Kidney (tissue), 14 donors: ENCODE measurements around the gene IMPACT. TPM values are rescaled to one million over a fixed set of nuclear protein-coding genes. Genes with fewer than 3 reads are reported as not detected.

Experiments used
- DNase-seq, 5 donors: peaks; one replicate each; pipeline ENCODE4 v3.0.0-alpha.2; 2013 to 2020
- FAIRE-seq: peaks from 2 replicates; lab custom pipeline; 2012; peaks lifted over from hg19 to GRCh38; lab: Jason Lieb, UNC
- H3K27ac ChIP-seq, 2 donors: one replicate each; pipeline ENCODE4 v1.7.0; 2013; ENCODE audit warnings: low read depth in 2 of 2, low read length in 2 of 2, inconsistent platforms in 1 of 2
- H3K27me3 ChIP-seq: one replicate; pipeline ENCODE4 v1.7.1; 2013; ENCODE audit warnings: low read length, inconsistent platforms; ENCODE audit not compliant: control insufficient read depth, insufficient read depth
- H3K36me3 ChIP-seq, 3 donors: one replicate each; pipeline versions ENCODE4 v1.7.0 to v1.7.1; 2013; ENCODE audit warnings: low read length in 3 of 3, control low read depth in 1 of 3, inconsistent platforms in 1 of 3; ENCODE audit not compliant: insufficient read depth in 3 of 3, control insufficient read depth in 2 of 3
- H3K4me1 ChIP-seq, 3 donors: one replicate each; pipeline versions ENCODE4 v1.7.0 to v1.7.1; 2013; ENCODE audit warnings: low read length in 3 of 3, inconsistent platforms in 1 of 3, low read depth in 1 of 3; ENCODE audit not compliant: control insufficient read depth in 2 of 3, insufficient read depth in 2 of 3
- H3K4me3 ChIP-seq, 3 donors: one replicate each; pipeline versions ENCODE4 v1.7.0 to v1.8.1; 2013; ENCODE audit warnings: low read length in 3 of 3, control low read depth in 1 of 3, inconsistent platforms in 1 of 3
- H3K9ac ChIP-seq, 3 donors: one replicate each; pipeline versions ENCODE4 v1.7.0 to v1.7.1; 2013; ENCODE audit warnings: low read length in 3 of 3, control low read depth in 1 of 3, inconsistent platforms in 1 of 3
- H3K9me3 ChIP-seq, 3 donors: one replicate each; pipeline versions ENCODE4 v1.7.0 to v1.7.1; 2013; ENCODE audit warnings: low read length in 3 of 3, control low read depth in 1 of 3, inconsistent platforms in 1 of 3; ENCODE audit not compliant: control insufficient read depth in 2 of 3, insufficient read depth in 1 of 3
- CTCF ChIP-seq: IDR thresholded peaks from 3 replicates; pipeline ENCODE4 v1.5.1; 2012; ENCODE audit warnings: mild to moderate bottlenecking, moderate library complexity, borderline replicate concordance; ENCODE audit not compliant: insufficient read depth; ENCODE audit errors: extremely low read depth
- intact Hi-C: fragments of 100-400 bp; cut with DNase I; formaldehyde crosslinking; loops from one replicate; pipeline ENCODE4 v1.11.1; 2022
- polyA plus RNA-seq: library from polyadenylated mRNA; stranded (reverse); fragments of 350-450 nt; fragmentation: Illumina TruSeq; extraction: RNeasy Lipid Tissue Mini Kit (QIAGEN cat#74804); gene quantifications from one replicate; pipeline ENCODE4 v1.2.3, GENCODE V29; 2014; ENCODE audit warnings: low read depth, low replicate concordance; ENCODE audit not compliant: insufficient read depth
- total RNA-seq: library from RNA; stranded (reverse); fragmentation: NEBNext Ultra II Directional; extraction: Animal tissue kit (Norgen Biotek cat#: 25700); gene quantifications from one replicate; pipeline ENCODE4 v1.2.1, GENCODE V29; 2021
- donor health status: control.
- donor health status: control.
- donor health status: control.
- donor health status: control.
- donor health status: control.
- donor health status: DM: yes; HTN: yes; CAD: no.
- donor health status: Normal renal cell carcinoma (clear cell type).

The IMPACT gene
- total and polyA plus RNA-seq, 2 donors from 2014 or later: 21.7 to 38.0 TPM

- Histone ChIP-seq H3K4me3 (no peak overlapping the region), H3K9me3 (no peaks in the 10 kb centered on the region), H3K36me3 (peaks cover 0 to 2% (median 0%) of the 10 kb centered on the region in 3 donors), H3K9ac (no peak overlapping the region), H3K4me1 (no peaks in the 10 kb centered on the region), H3K27ac (no peak overlapping the region), H3K27me3 (no peaks in the 10 kb centered on the region)
- DNase-seq (no peak), FAIRE-seq (no peak)
- no peak for TF ChIP-seq CTCF
- intact Hi-C loops: no loop called here
Measured at GRCh38 chr18:24459772-24460171, 33.3 kb downstream of the IMPACT start.

DNA sequence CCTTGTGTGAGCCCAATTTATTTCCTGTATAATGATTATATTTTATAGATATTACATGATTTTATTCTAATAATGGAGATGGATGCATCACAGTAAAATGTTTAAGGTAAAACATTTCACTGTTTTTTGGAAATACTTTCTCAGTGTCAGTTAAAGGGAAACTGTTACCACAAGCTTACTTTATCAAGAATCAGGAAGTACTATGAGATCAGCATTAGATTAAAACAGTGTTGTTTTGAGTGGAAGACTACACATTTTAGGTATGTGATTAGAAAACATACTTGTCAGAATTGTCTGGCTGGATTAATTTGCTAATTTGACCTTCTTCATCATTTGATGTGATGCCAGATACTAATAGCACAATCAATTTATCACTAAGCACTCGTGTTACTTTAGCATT is 33.9 kb downstream of the IMPACT start, which contains the start of gene HRH4:
Gene HRH4, plus strand, starts transcription at position 250 of the 400 bp plus-strand sequence. Its CDS starts 92 bp downstream, at position 342.
- intact Hi-C loops: no loop called here
- Histone ChIP-seq H3K9ac (no peak within 1 kb of the TSS), H3K36me3 (peaks cover 0 to 2% (median 0%) of the 10 kb centered on the region in 3 donors), H3K4me1 (no peaks in the 10 kb centered on the region), H3K9me3 (no peaks in the 10 kb centered on the region), H3K27ac (no peak within 1 kb of the TSS), H3K27me3 (no peaks in the 10 kb centered on the region), H3K4me3 (no peak within 1 kb of the TSS)
- DNase-seq (no peak), FAIRE-seq (no peak)
- TF ChIP-seq CTCF: no peak

DNA sequence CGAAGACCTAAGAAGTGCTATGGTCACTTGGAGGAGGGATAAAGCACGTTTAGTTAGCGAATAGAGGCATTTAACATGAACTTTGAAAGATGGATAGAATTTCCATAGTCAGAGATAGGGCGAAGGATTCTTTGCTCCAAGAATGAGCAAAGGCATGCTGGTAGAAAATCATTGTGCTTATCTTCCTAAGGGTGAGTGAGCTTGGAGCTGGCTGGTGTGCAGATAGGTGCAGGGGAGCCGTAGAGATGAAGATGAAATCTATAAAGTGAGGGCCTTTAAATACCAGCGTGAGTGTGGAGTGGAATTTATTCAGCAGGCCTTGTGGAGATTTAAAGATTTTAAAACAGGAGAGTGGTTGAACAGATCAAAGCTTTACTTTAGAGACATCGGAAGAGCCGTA is 35.5 kb downstream of the IMPACT start:
- intact Hi-C loops: no loop called here
- no peaks in the 10 kb centered on the region for H3K9me3 ChIP-seq
- no peak overlapping the region for H3K4me3 ChIP-seq
- H3K9ac ChIP-seq: no peak overlapping the region
- FAIRE-seq (no peak), DNase-seq (no peak)
- peaks cover 0 to 2% (median 0%) of the 10 kb centered on the region in 3 donors for H3K36me3 ChIP-seq
- TF ChIP-seq CTCF: no peak
- H3K4me1 ChIP-seq: no peaks in the 10 kb centered on the region
- no peaks in the 10 kb centered on the region for H3K27me3 ChIP-seq
- no peak overlapping the region for H3K27ac ChIP-seq
